ENCODE measurements around the gene KIAA1191.
"Not testable (repeated sequence)": the region's sequence is repeated elsewhere in the genome, so short reads cannot be mapped to it uniquely, and the experiment has no call there.

The KIAA1191 gene

DNA sequence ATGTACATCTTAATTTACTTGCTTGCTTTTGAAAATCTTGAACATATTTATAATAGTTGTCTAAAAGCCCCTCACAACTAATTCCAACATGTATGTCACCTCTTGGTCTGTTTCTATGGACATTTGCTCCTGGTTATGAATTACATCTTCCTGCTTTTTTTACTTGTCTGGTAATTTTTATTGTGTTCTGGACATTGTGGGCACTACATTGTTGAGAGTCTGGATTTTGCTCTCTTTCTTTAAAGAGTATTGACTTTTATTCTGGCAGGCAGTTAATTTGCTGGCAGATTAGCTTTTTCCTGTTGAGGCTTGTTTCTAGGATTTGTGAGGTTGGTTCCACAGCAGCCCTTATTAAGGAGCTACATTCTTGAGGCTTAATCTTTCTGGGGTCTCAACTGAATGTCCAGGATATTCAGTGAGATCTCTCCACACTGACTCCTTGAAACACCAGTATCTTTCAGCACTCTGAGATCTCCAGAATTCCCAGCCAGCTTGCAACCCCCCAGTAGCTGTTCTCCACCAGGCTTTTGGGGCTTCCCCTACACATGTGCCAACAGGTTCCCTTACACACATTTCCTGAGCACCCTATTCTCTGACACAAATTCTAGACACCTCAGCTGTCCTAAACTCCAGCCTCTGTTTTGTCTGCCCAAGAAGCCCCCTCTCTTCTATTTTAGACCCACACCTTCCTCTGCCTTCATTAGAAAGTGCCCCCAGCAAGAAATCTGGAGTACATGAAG is 27.4 kb downstream of the KIAA1191 start:
- DNase-seq: no peak

DNA sequence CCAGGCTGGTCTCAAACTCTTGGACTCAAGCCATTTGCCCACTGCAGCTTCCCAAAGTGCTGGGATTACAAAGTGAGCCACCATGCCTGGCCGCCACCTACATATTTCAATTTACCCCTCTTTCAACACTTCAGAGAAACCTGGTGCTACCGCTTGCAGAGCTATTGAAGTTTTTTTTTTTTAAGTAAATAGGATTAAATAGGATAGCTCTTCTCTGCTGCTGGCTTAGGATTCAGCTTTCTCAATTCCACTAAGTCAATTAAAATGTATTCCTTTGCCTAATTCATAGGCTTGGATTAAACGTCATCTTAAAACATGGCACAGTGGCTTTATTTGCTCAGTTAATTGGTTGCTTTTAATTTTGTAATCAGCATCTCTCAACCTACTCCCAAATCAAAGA is 41.0 kb downstream of the KIAA1191 start:
- DNase-seq: no peak

More for the DNA sequence above, 27.4 kb downstream of the KIAA1191 start:
- intact Hi-C loops (cut with DNase I): no loop called here

DNA sequence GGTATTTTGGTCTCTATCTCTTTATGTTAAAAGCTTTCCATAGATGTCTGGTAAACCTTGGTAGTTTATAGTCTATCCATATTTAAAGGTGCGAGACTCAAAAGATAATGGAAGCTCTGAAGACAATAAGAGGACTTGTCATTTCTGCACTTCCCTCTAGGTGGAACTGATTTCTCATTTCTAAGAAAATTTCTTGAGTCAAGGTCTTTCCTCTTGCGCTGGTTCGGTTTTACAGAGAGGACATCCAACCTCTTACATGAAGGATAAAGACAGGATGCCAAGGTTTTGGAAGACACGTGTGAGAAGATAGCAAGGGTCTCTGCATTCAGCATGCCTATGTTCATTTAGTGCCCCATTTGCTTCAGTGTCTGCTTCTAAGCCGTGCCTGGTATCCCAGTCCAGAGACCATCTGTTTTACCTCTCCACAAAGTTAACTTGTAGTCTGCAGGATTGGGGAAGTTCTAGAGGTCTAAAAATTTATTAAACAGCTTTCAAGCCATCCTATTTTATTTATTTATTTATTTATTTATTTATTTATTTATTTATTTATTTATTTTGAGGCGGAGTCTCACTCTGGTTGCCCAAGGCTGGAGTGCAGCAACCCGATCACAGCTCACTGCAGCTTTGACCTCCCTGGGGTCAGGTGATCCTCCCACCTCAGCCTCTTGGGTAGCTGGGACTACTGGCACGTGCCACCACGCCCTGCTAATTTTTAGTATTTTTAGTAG is 41.6 kb downstream of the KIAA1191 start:
- intact Hi-C loops (cut with DNase I): no loop called here
- no peak for DNase-seq

More for the DNA sequence above, 41.0 kb downstream of the KIAA1191 start:
- intact Hi-C loops (cut with DNase I): no loop called here

DNA sequence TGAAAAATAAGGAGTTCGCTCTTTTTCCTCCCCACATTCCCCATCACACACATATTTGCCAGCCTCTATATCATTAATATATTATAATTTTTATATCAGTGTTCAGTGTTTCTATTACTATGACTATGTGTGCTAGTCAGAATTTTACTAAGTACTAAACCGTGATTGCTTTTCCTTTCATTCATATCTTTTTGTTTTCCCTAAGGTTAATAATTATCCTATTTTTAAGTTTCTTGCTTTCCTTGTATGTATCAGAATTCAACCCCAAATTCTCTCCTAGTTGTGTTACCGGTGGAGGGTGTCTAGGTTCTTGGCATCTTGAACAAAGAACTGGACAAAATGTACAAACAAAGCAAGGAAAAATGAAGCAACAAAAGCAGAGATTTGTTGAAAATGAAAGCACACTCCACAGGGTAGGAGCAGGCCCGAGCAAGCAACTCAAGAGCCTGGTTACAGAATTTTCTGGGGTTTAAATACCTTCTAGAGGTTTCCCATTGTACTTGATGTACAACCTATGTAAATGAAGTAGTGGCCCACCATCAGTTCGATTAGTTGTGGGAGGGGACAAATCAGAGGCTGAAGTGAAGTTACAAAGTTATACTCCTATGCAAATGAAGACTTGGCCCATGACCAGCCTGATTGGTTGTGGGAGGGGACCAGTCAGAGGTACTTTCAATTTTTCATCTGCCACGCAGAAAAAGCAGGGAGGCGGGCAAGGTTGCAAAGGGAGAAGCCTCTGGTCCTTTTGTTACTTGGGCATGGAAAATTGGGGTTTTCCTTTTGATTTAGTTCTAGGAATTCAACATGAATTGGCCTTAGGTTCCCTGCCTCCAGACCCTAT is 43.8 kb downstream of the KIAA1191 start:
- intact Hi-C loops (cut with DNase I): no loop called here
- no peak for DNase-seq

DNA sequence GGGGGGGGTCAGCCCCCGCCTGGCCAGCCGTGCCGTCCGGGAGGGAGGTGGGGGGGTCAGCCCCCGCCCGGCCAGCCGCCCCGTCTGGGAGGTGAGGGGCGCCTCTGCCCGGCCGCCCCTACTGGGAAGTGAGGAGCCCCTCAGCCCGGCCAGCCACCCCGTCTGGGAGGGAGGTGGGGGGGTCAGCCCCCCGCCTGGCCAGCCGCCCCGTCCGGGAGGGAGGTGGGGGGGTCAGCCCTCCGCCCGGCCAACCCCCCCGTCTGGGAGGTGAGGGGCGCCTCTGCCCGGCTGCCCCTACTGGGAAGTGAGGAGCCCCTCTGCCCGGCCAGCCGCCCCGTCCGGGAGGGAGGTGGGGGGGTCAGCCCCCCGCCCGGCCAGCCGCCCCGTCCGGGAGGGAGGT is 56.2 kb downstream of the KIAA1191 start:
- intact Hi-C loops (cut with DNase I): not testable (repeated sequence)
- peak in 1 of 10 donors; percentile 30 for DNase-seq
